IMR-90 (cell line): ENCODE measurements around the gene ETV6. TPM values are rescaled to one million over a fixed set of nuclear protein-coding genes. Genes with fewer than 3 reads are reported as not detected.

Source experiments
- ATAC-seq: fragments of 200-7000 bp; cut with Tn5 transposase; 2 replicates; pipeline ENCODE4 v1.9.1; 2020; ENCODE audit warnings: low read depth, mild to moderate bottlenecking, moderate library complexity
- BruUV-seq: library from RNA; stranded (reverse); fragments of 400-500 nt; replicated peaks from 2 replicates; lab custom pipeline; 2021; lab: Mats Ljungman, UMichigan
- CTCF ChIA-PET: fragments of 300-600 bp; formaldehyde crosslinking; extraction: SDS; loops from one replicate; lab custom pipeline; 2021; ENCODE audit warnings: antibody characterized with exemption; lab: Yijun Ruan, JAX
- POLR2A ChIA-PET: fragments of 300-600 bp; sonication (Branson Sonifier 250); formaldehyde crosslinking; loops from one replicate; lab custom pipeline; 2022; ENCODE audit warnings: antibody characterized with exemption; ENCODE audit not compliant: unreplicated experiment; lab: Charles Lee
- DNase-seq: peaks from one replicate; pipeline ENCODE4 v3.0.0; 2013
- H2AFZ ChIP-seq: replicated peaks from 2 replicates; pipeline ENCODE3; 2013; ENCODE audit warnings: low read length, mild to moderate bottlenecking; ENCODE audit not compliant: poor library complexity
- H2AK5ac ChIP-seq: 2 replicates; pipeline ENCODE4 v1.6.1; 2013; ENCODE audit warnings: low read depth, low read length, inconsistent platforms
- H2AK9ac ChIP-seq: replicated peaks from 2 replicates; pipeline ENCODE3; 2013; ENCODE audit warnings: mild to moderate bottlenecking, low read depth, low read length, moderate library complexity; ENCODE audit not compliant: poor library complexity
- H2BK120ac ChIP-seq: 2 replicates; pipeline ENCODE4 v1.6.1; 2013; ENCODE audit warnings: low read depth, low read length, inconsistent platforms
- H2BK15ac ChIP-seq: 3 replicates; pipeline ENCODE4 v1.6.1; 2013; ENCODE audit warnings: low read depth, low read length, inconsistent platforms
- H2BK20ac ChIP-seq: 2 replicates; pipeline ENCODE4 v1.6.1; 2013; ENCODE audit warnings: low read depth, mild to moderate bottlenecking, inconsistent platforms, low read length, moderate library complexity
- H2BK5ac ChIP-seq: 2 replicates; pipeline ENCODE4 v1.6.1; 2013; ENCODE audit warnings: mild to moderate bottlenecking, low read depth, low read length, inconsistent platforms; ENCODE audit not compliant: poor library complexity, severe bottlenecking
- H3K14ac ChIP-seq: replicated peaks from 2 replicates; pipeline ENCODE4 v1.6.1; 2013; ENCODE audit warnings: low read depth, low read length, inconsistent platforms
- H3K18ac ChIP-seq: 2 replicates; pipeline ENCODE4 v1.6.1; 2013; ENCODE audit warnings: low read depth, low read length, control low read depth
- H3K23ac ChIP-seq: 2 replicates; pipeline ENCODE4 v1.6.1; 2013; ENCODE audit warnings: low read depth, low read length, inconsistent platforms
- H3K27ac ChIP-seq: 2 replicates; pipeline ENCODE4 v1.5.1; 2013; ENCODE audit warnings: mild to moderate bottlenecking, control low read depth, low read length; ENCODE audit not compliant: insufficient read depth
- H3K27me3 ChIP-seq: 2 replicates; pipeline ENCODE4 v1.6.1; 2013; ENCODE audit warnings: low read length; ENCODE audit not compliant: control insufficient read depth, insufficient read depth
- H3K36me3 ChIP-seq: 2 replicates; pipeline ENCODE4 v1.6.1; 2013; ENCODE audit warnings: low read length, mixed read lengths; ENCODE audit not compliant: control insufficient read depth, insufficient read depth
- H3K4ac ChIP-seq: 2 replicates; pipeline ENCODE4 v1.6.1; 2013; ENCODE audit warnings: low read depth, low read length, inconsistent platforms
- H3K4me1 ChIP-seq: 2 replicates; pipeline ENCODE4 v1.6.1; 2013; ENCODE audit warnings: low read length, mixed read lengths; ENCODE audit not compliant: control insufficient read depth, insufficient read depth
- H3K4me2 ChIP-seq: 2 replicates; pipeline ENCODE4 v1.6.1; 2013; ENCODE audit warnings: low read depth, mild to moderate bottlenecking, control low read depth, low read length, moderate library complexity
- H3K4me3 ChIP-seq: 2 replicates; pipeline ENCODE4 v1.5.1; 2013; ENCODE audit warnings: low read depth, mild to moderate bottlenecking, control low read depth, low read length, moderate library complexity; ENCODE audit not compliant: insufficient read depth
- H3K56ac ChIP-seq: 2 replicates; pipeline ENCODE4 v1.6.1; 2013; ENCODE audit warnings: low read length, inconsistent platforms; ENCODE audit not compliant: insufficient read depth; ENCODE audit errors: extremely low read depth
- H3K79me1 ChIP-seq, 2 experiments: 2 replicates each; pipeline ENCODE4 v1.6.1; 2013; ENCODE audit warnings: low read length in 2 of 2, inconsistent platforms in 1 of 2, low read depth in 1 of 2
- H3K9ac ChIP-seq: 2 replicates; pipeline ENCODE4 v1.6.1; 2013; ENCODE audit warnings: low read depth, low read length, control low read depth
- H3K9me1 ChIP-seq: 2 replicates; pipeline ENCODE4 v1.6.1; 2013; ENCODE audit warnings: low read length, inconsistent platforms; ENCODE audit not compliant: insufficient read depth
- H3K9me3 ChIP-seq: 2 replicates; pipeline ENCODE4 v1.6.1; 2013; ENCODE audit warnings: low read length; ENCODE audit not compliant: control insufficient read depth, insufficient read depth
- H4K20me1 ChIP-seq: 2 replicates; pipeline ENCODE4 v1.6.1; 2013; ENCODE audit warnings: low read length, inconsistent platforms; ENCODE audit not compliant: insufficient read depth
- H4K5ac ChIP-seq: 2 replicates; pipeline ENCODE4 v1.6.1; 2013; ENCODE audit warnings: mild to moderate bottlenecking, low read depth, low read length, control low read depth
- H4K8ac ChIP-seq, 2 experiments: 2 replicates each; pipeline ENCODE4 v1.6.1; 2013; ENCODE audit warnings: low read depth in 2 of 2, low read length in 2 of 2, control low read depth in 1 of 2, inconsistent platforms in 1 of 2
- H4K91ac ChIP-seq: 2 replicates; pipeline ENCODE4 v1.6.1; 2013; ENCODE audit warnings: low read depth, low read length, inconsistent platforms; ENCODE audit not compliant: insufficient read depth
- BHLHE40 ChIP-seq: fragments of 150-350 bp; IDR thresholded peaks from 2 replicates; pipeline ENCODE4 v1.6.1; 2016; ENCODE audit warnings: mild to moderate bottlenecking, low read depth, low read length
- CEBPB ChIP-seq: IDR thresholded peaks from 2 replicates; pipeline ENCODE4 v1.6.1; 2012; ENCODE audit warnings: low read depth, low read length, improper control_type of control experiment
- CHD1 ChIP-seq: IDR thresholded peaks from 2 replicates; pipeline ENCODE4 v1.6.1; 2012; ENCODE audit warnings: low read depth, low read length, improper control_type of control experiment
- CTCF ChIP-seq: conservative IDR thresholded peaks from 2 replicates; pipeline ENCODE4 v1.5.1; 2012; ENCODE audit warnings: mild to moderate bottlenecking, low read depth, low read length, improper control_type of control experiment
- ELK1 ChIP-seq: fragments of 150-350 bp; IDR thresholded peaks from 2 replicates; pipeline ENCODE4 v1.6.1; 2016; ENCODE audit warnings: low read depth, mild to moderate bottlenecking, low read length, moderate library complexity, borderline replicate concordance
- FOS ChIP-seq: fragments of 150-350 bp; IDR thresholded peaks from 2 replicates; pipeline ENCODE4 v1.6.1; 2016; ENCODE audit warnings: low read depth, low read length
- MAFK ChIP-seq: IDR thresholded peaks from 2 replicates; pipeline ENCODE4 v1.6.1; 2012; ENCODE audit warnings: low read depth, low read length, improper control_type of control experiment
- MAZ ChIP-seq: IDR thresholded peaks from 2 replicates; pipeline ENCODE4 v1.6.1; 2012; ENCODE audit warnings: low read depth, mild to moderate bottlenecking, low read length, improper control_type of control experiment, moderate library complexity, borderline replicate concordance
- MXI1 ChIP-seq: IDR thresholded peaks from 2 replicates; pipeline ENCODE4 v1.6.1; 2012; ENCODE audit warnings: low read depth, mild to moderate bottlenecking, low read length, moderate library complexity, borderline replicate concordance
- NFE2L2 ChIP-seq: fragments of 150-350 bp; IDR thresholded peaks from 2 replicates; pipeline ENCODE4 v1.6.1; 2016; ENCODE audit warnings: low read depth, mild to moderate bottlenecking, low read length
- POLR2A ChIP-seq: IDR thresholded peaks from 2 replicates; pipeline ENCODE4 v1.6.1; 2012; ENCODE audit warnings: mild to moderate bottlenecking, low read depth, low read length
- RAD21 ChIP-seq: IDR thresholded peaks from 2 replicates; pipeline ENCODE4 v1.6.1; 2012; ENCODE audit warnings: low read length, improper control_type of control experiment
- RCOR1 ChIP-seq: IDR thresholded peaks from 2 replicates; pipeline ENCODE4 v1.6.1; 2012; ENCODE audit warnings: mild to moderate bottlenecking, low read length, improper control_type of control experiment; ENCODE audit not compliant: insufficient replicate concordance
- RFX5 ChIP-seq: IDR thresholded peaks from 2 replicates; pipeline ENCODE4 v1.8.0; 2012; ENCODE audit warnings: low read depth, mild to moderate bottlenecking, low read length, moderate library complexity
- SMC3 ChIP-seq: fragments of 150-350 bp; IDR thresholded peaks from 2 replicates; pipeline ENCODE4 v1.6.1; 2016; ENCODE audit warnings: low read depth, mild to moderate bottlenecking, antibody characterized with exemption, low read length, moderate library complexity
- USF2 ChIP-seq: fragments of 150-350 bp; IDR thresholded peaks from 2 replicates; pipeline ENCODE4 v1.6.1; 2017; ENCODE audit warnings: mild to moderate bottlenecking, antibody characterized with exemption, low read length, low read depth
- WGBS, 2 experiments: methylation state at CpG; one replicate each; pipeline versions ENCODE4 v1.1.5 to v1.1.7; 2013; ENCODE audit warnings: missing lambda C conversion rate in 2 of 2; ENCODE audit not compliant: insufficient read length in 1 of 2; ENCODE audit errors: extremely low coverage in 2 of 2; 5-methylcytosine and 5-hydroxymethylcytosine counted together
- dilution Hi-C: fragments of 300-500 bp; cut with HindIII; formaldehyde crosslinking; loops from one replicate; pipeline ENCODE4 v1.14.3; 2018; ENCODE audit warnings: low sequenced_read_pairs; ENCODE audit not compliant: unreplicated experiment
- in situ Hi-C: fragments of 300-500 bp; cut with MboI; formaldehyde crosslinking; loops from 3 replicates; pipeline ENCODE4 v1.14.3; 2019; ENCODE audit warnings: low sequenced_read_pairs, inconsistent platforms, mixed read lengths
- intact Hi-C: fragments of 100-400 bp; cut with micrococcal nuclease; formaldehyde crosslinking; loops from 2 replicates; pipeline ENCODE4 v1.10.0; 2022
- polyA plus RNA-seq, 3 experiments: library from polyadenylated mRNA; depleted of rRNA; stranded (reverse); fragments of >200 nt; gene quantifications; 2 replicates each; pipeline ENCODE4 v1.2.3, GENCODE V29; 2012; ENCODE audit warnings: low replicate concordance in 1 of 3
- total RNA-seq: library from RNA; depleted of rRNA; stranded (reverse); fragments of >200 nt; gene quantifications from 2 replicates; pipeline ENCODE4 v1.2.3, GENCODE V29; 2012

Gene ETV6
- total and polyA plus RNA-seq, 2 of the 4 experiments (the other 2 are of a cell fraction), result 8.4 to 9.9 TPM

GRCh38 chr12:11714626-11715025 is 65.2 kb downstream of the ETV6 start:
- in situ Hi-C loops, result loop anchor here (25.0 kb wide), 1 partner anchor 998 kb away; the partner anchor contains the start of gene CDKN1B
- Histone ChIP-seq H2AFZ (no peak overlapping the region), H3K27ac (no peak overlapping the region), H3K4me1 (peaks cover 28% of the 10 kb centered on the region), H4K20me1 (peaks cover 3% of the 10 kb centered on the region), H2BK20ac (no peak overlapping the region), H3K9ac (no peak overlapping the region), H3K27me3 (no peaks in the 10 kb centered on the region), H4K91ac (no peak overlapping the region), H2BK15ac (no peak overlapping the region), H3K56ac (no peak overlapping the region), H3K9me3 (no peaks in the 10 kb centered on the region), H2BK120ac (no peak overlapping the region), H3K18ac (no peak overlapping the region), H3K9me1 (peaks cover 20% of the 10 kb centered on the region), H3K4ac (0 out of 2 replicates have a peak overlapping the region, but pooled peaks have one; percentile 27), H2BK5ac (no peak overlapping the region), H4K5ac (no peak overlapping the region), H3K4me3 (no peak overlapping the region), H2AK9ac (no peak overlapping the region), H3K79me1 (peaks cover 45 to 85% of the 10 kb centered on the region in 2 experiments), H2AK5ac (peak overlapping the region; percentile 55; the same call in 1 of the 2 replicates), H3K23ac (0 out of 2 replicates have a peak overlapping the region, but pooled peaks have one; percentile 23), H3K4me2 (no peak overlapping the region), H4K8ac (no peak overlapping the region), H3K14ac (no peak overlapping the region), H3K36me3 (peaks cover 1% of the 10 kb centered on the region; the same call in 1 of the 2 replicates)
- DNase-seq (no peak), ATAC-seq (no peak)
- ChIA-PET POLR2A (no interaction called here), CTCF (no interaction called here)
- dilution Hi-C loops, result no loop called here
- BruUV-seq, result no TSS peak
- TF ChIP-seq CTCF, result no peak
- no peak for TF ChIP-seq MXI1
- TF ChIP-seq MAFK, result no peak
- no peak for TF ChIP-seq RFX5
- TF ChIP-seq POLR2A, result no peak
- TF ChIP-seq CEBPB, result no peak
- TF ChIP-seq RCOR1, result no peak
- TF ChIP-seq MAZ, result no peak
- TF ChIP-seq NFE2L2, result no peak
- no peak for TF ChIP-seq FOS
- no peak for TF ChIP-seq SMC3
- TF ChIP-seq ELK1, result no peak
- no peak for TF ChIP-seq RAD21
- TF ChIP-seq CHD1, result no peak
- TF ChIP-seq USF2, result no peak
- no peak for TF ChIP-seq BHLHE40
- intact Hi-C loops, result no loop called here
- 100% methylated on average over 3 of the region's 5 CpGs; no CpG with 5 or more reads in 1 of the 2 experiments for WGBS, 2 experiments
